GM23338 (cell line): Measurements from ENCODE around the gene MINDY1. TPM values are rescaled to one million over a fixed set of nuclear protein-coding genes. Genes with fewer than 3 reads are reported as not detected.
A peak's percentile ranks its signal among the peaks of the same experiment; 100 is the strongest.

Experiments used
- ATAC-seq: fragments of 200-7000 bp; cut with Tn5 transposase; 3 replicates; pipeline ENCODE4 v1.9.1; 2020
- DNase-seq: peaks from one replicate; pipeline ENCODE4 v3.0.0-alpha.2; 2015; ENCODE audit warnings: low spot score
- H2AFZ ChIP-seq: fragments of 200-600 bp; sonication (generic); 2 replicates; pipeline ENCODE4 v1.8.0; 2016; ENCODE audit warnings: antibody characterized with exemption, mild to moderate bottlenecking, moderate library complexity
- H3F3A ChIP-seq: fragments of 200-600 bp; sonication (generic); replicated peaks from 2 replicates; pipeline ENCODE4 v1.8.0; 2017; ENCODE audit warnings: antibody characterized with exemption, mixed run types, low read depth
- H3K27ac ChIP-seq: fragments of 200-600 bp; sonication (generic); 2 replicates; pipeline ENCODE4 v1.6.1; 2016; ENCODE audit warnings: low read depth
- H3K27me3 ChIP-seq: fragments of 200-600 bp; sonication (generic); 2 replicates; pipeline ENCODE4 v1.8.0; 2016; ENCODE audit warnings: mild to moderate bottlenecking, mixed run types, moderate library complexity; ENCODE audit not compliant: insufficient read depth
- H3K36me3 ChIP-seq: fragments of 200-600 bp; sonication (generic); 2 replicates; pipeline ENCODE4 v1.8.0; 2016; ENCODE audit warnings: mild to moderate bottlenecking; ENCODE audit not compliant: insufficient read depth
- H3K4me1 ChIP-seq: fragments of 200-600 bp; sonication (generic); 2 replicates; pipeline ENCODE4 v1.8.0; 2016; ENCODE audit warnings: mild to moderate bottlenecking, moderate library complexity; ENCODE audit not compliant: insufficient read depth
- H3K4me2 ChIP-seq: fragments of 200-600 bp; sonication (generic); 2 replicates; pipeline ENCODE4 v1.7.1; 2017; ENCODE audit warnings: mixed run types
- H3K4me3 ChIP-seq: fragments of 200-600 bp; sonication (generic); 2 replicates; pipeline ENCODE4 v1.6.1; 2016; ENCODE audit warnings: mixed run types
- H3K79me2 ChIP-seq: fragments of 200-600 bp; sonication (generic); replicated peaks from 2 replicates; pipeline ENCODE4 v1.8.0; 2017; ENCODE audit warnings: mild to moderate bottlenecking; ENCODE audit not compliant: insufficient read depth
- H3K9me2 ChIP-seq: fragments of 200-600 bp; sonication (generic); 2 replicates; pipeline ENCODE4 v1.8.0; 2017; ENCODE audit not compliant: insufficient read depth
- H4K20me1 ChIP-seq: fragments of 200-600 bp; sonication (generic); replicated peaks from 2 replicates; pipeline ENCODE4 v1.8.0; 2017; ENCODE audit warnings: mild to moderate bottlenecking; ENCODE audit not compliant: insufficient read depth
- H3K27ac Mint-ChIP-seq: 2 replicates; pipeline ENCODE4 v1.8.0; 2020; ENCODE audit warnings: inconsistent platforms, mild to moderate bottlenecking, moderate library complexity, mixed read lengths
- H3K27me3 Mint-ChIP-seq: 3 replicates; pipeline ENCODE4 v1.8.0; 2022; ENCODE audit warnings: low read depth, mild to moderate bottlenecking, moderate library complexity, mixed read lengths, inconsistent platforms; ENCODE audit not compliant: insufficient read depth, poor library complexity
- H3K36me3 Mint-ChIP-seq: 3 replicates; pipeline ENCODE4 v1.8.0; 2021; ENCODE audit warnings: low read depth, mild to moderate bottlenecking, inconsistent platforms, moderate library complexity, mixed read lengths
- H3K4me1 Mint-ChIP-seq: 3 replicates; pipeline ENCODE4 v1.8.0; 2020; ENCODE audit warnings: mild to moderate bottlenecking, inconsistent platforms, mixed read lengths
- H3K4me3 Mint-ChIP-seq: 3 replicates; pipeline ENCODE4 v1.8.0; 2021; ENCODE audit warnings: moderate library complexity, mild to moderate bottlenecking, inconsistent platforms, mixed read lengths
- H3K9me3 Mint-ChIP-seq: 3 replicates; pipeline ENCODE4 v1.8.0; 2020; ENCODE audit warnings: moderate library complexity, mild to moderate bottlenecking, inconsistent platforms, mixed read lengths
- POLR2AphosphoS5 ChIP-seq: IDR thresholded peaks from 2 replicates; pipeline ENCODE4 v1.6.1; 2016; ENCODE audit warnings: antibody characterized with exemption, low read depth
- REST ChIP-seq: IDR thresholded peaks from one replicate; pipeline ENCODE4 v1.6.1; 2018; ENCODE audit warnings: antibody characterized with exemption; ENCODE audit not compliant: unreplicated experiment
- polyA plus RNA-seq: library from polyadenylated mRNA; unstranded; fragments of >200 nt; fragmentation: Nextera tagmentation; extraction: Ambion mirVana; gene quantifications from 2 replicates; pipeline ENCODE4 v1.2.1, GENCODE V29; 2016
- total RNA-seq: library from RNA; depleted of rRNA; stranded (reverse); fragments of >200 nt; shearing (Covaris generic); gene quantifications from 2 replicates; pipeline ENCODE4 v1.2.3, GENCODE V29; 2014
- TF ChIP-seq, protein P1 (sequence below), 2 experiments: fragments of 200-600 bp in 1 of 2; sonication (generic) in 1 of 2; conservative IDR thresholded peaks; 2 replicates each; pipeline versions ENCODE4 v1.5.1 to v1.6.1; 2016 to 2017; ENCODE audit warnings: antibody characterized with exemption in 2 of 2, low read depth in 2 of 2, mild to moderate bottlenecking in 2 of 2, moderate library complexity in 1 of 2

The MINDY1 gene
- total and polyA plus RNA-seq, 2 experiments from 2014 or later = 4.5 to 10.3 TPM

DNA sequence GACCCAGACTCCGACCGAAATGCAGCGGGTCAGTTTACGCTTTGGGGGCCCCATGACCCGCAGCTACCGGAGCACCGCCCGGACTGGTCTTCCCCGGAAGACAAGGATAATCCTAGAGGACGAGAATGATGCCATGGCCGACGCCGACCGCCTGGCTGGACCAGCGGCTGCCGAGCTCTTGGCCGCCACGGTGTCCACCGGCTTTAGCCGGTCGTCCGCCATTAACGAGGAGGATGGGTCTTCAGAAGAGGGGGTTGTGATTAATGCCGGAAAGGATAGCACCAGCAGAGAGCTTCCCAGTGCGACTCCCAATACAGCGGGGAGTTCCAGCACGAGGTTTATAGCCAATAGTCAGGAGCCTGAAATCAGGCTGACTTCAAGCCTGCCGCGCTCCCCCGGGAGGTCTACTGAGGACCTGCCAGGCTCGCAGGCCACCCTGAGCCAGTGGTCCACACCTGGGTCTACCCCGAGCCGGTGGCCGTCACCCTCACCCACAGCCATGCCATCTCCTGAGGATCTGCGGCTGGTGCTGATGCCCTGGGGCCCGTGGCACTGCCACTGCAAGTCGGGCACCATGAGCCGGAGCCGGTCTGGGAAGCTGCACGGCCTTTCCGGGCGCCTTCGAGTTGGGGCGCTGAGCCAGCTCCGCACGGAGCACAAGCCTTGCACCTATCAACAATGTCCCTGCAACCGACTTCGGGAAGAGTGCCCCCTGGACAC lies 41.4 kb upstream of the MINDY1 start:
- H3K27ac ChIP-seq = peak overlapping the region; percentile 98
- H3K36me3 ChIP-seq = peaks cover 21% of the 10 kb centered on the region
- H3K4me1 ChIP-seq = peaks cover 5% of the 10 kb centered on the region; the same call in 1 of the 2 replicates
- H4K20me1 ChIP-seq = peaks cover 3% of the 10 kb centered on the region
- Mint-ChIP-seq H3K36me3 (peaks cover 22% of the 10 kb centered on the region), H3K27me3 (peaks cover 8% of the 10 kb centered on the region), H3K27ac (peak overlapping the region; percentile 96), H3K4me3 (peak overlapping the region; percentile 94), H3K4me1 (peaks cover 9% of the 10 kb centered on the region; the same call in 2 of the 3 replicates), H3K9me3 (no peaks in the 10 kb centered on the region)
- no peaks in the 10 kb centered on the region for H3K79me2 ChIP-seq
- ATAC-seq = peak; percentile 90
- peaks cover 33% of the 10 kb centered on the region for H3F3A ChIP-seq
- DNase-seq = peak; percentile 90
- peak overlapping the region; percentile 96 for H2AFZ ChIP-seq
- no peaks in the 10 kb centered on the region for H3K9me2 ChIP-seq
- TF ChIP-seq POLR2AphosphoS5 (peak; percentile 48), REST (no peak)
- TF ChIP-seq, protein P1, sequence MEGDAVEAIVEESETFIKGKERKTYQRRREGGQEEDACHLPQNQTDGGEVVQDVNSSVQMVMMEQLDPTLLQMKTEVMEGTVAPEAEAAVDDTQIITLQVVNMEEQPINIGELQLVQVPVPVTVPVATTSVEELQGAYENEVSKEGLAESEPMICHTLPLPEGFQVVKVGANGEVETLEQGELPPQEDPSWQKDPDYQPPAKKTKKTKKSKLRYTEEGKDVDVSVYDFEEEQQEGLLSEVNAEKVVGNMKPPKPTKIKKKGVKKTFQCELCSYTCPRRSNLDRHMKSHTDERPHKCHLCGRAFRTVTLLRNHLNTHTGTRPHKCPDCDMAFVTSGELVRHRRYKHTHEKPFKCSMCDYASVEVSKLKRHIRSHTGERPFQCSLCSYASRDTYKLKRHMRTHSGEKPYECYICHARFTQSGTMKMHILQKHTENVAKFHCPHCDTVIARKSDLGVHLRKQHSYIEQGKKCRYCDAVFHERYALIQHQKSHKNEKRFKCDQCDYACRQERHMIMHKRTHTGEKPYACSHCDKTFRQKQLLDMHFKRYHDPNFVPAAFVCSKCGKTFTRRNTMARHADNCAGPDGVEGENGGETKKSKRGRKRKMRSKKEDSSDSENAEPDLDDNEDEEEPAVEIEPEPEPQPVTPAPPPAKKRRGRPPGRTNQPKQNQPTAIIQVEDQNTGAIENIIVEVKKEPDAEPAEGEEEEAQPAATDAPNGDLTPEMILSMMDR (conservative IDR thresholded peaks at IDR 0.05; ENCODE audit: low read depth in 2 of 2) = peak; percentile 61 to 78
- H3K4me3 ChIP-seq = peak overlapping the region; percentile 95
- peak overlapping the region; percentile 99 for H3K4me2 ChIP-seq
- no peaks in the 10 kb centered on the region for H3K27me3 ChIP-seq

- H3K79me2 ChIP-seq = no peaks in the 10 kb centered on the region
- peaks cover 5% of the 10 kb centered on the region; the same call in 1 of the 2 replicates for H3K4me1 ChIP-seq
- Mint-ChIP-seq H3K36me3 (peaks cover 16% of the 10 kb centered on the region), H3K27me3 (peaks cover 8% of the 10 kb centered on the region), H3K27ac (peak within 1 kb of the TSS; percentile 96), H3K9me3 (no peaks in the 10 kb centered on the region), H3K4me3 (peak within 1 kb of the TSS; percentile 94), H3K4me1 (peaks cover 9% of the 10 kb centered on the region; the same call in 2 of the 3 replicates)
- peak within 1 kb of the TSS; percentile 95 for H3K4me3 ChIP-seq
- TF ChIP-seq POLR2AphosphoS5 (peak; percentile 85), REST (no peak)
- H3K4me2 ChIP-seq = peak within 1 kb of the TSS; percentile 99
- H3K27me3 ChIP-seq = no peaks in the 10 kb centered on the region
- peak; percentile 84 for ATAC-seq
- H4K20me1 ChIP-seq = peaks cover 3% of the 10 kb centered on the region
- peaks cover 16% of the 10 kb centered on the region for H3K36me3 ChIP-seq
- peaks cover 30% of the 10 kb centered on the region for H3F3A ChIP-seq
- H3K27ac ChIP-seq = peak within 1 kb of the TSS; percentile 98
- peak; percentile 88 for DNase-seq
- H2AFZ ChIP-seq = peak within 1 kb of the TSS; percentile 96
- no peaks in the 10 kb centered on the region for H3K9me2 ChIP-seq
These were observed 40.9 kb upstream of the MINDY1 start, which contains the start of gene C1orf56 for GRCh38 chr1:151047591-151047924. Gene C1orf56 (plus strand): TSS chr1:151047751. CDS start chr1:151047848, 97 bp downstream.
